Measurements from ENCODE around the gene TEAD3.

DNA sequence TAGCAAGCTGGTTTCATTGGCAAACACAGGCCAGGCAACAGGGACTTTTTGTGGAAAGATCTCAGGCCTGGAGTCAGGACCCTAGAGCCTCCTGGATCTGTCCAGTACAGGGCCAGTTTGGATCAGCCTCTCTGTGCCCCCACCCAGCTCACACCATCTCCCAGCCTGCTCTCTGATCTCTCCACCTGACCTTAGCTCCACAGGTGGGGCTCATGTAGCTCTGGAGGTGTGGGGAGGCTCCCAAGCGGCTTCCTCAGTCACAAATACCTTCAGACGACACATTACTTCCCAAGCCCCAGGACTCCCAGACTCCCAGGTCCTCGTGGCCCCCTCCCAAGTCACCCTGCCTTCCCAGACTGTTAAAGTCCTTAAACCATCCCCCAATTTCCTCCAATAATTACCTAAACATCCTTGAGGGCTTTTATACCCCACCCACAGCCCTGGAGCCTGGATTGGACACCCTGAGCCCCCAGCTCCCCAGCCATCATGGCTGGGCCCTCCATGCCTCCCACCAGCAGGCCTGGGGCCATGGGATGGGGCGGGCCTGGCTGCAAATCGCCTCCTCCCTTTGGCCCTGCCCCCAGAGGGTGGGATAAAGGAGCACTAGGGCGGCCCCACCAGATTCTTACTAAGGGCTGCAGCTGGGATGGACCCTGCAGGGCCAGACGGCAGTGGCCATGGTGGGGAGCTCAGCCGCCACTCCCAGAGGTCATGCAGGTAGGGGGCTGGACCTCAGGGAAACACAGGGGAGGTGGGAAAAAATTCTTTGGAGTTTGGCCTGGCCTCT, 60.6 kb downstream of the TEAD3 start:
- no peak for TF ChIP-seq POLR2A (IDR thresholded peaks at IDR 0.05)
- TF ChIP-seq, protein P1, sequence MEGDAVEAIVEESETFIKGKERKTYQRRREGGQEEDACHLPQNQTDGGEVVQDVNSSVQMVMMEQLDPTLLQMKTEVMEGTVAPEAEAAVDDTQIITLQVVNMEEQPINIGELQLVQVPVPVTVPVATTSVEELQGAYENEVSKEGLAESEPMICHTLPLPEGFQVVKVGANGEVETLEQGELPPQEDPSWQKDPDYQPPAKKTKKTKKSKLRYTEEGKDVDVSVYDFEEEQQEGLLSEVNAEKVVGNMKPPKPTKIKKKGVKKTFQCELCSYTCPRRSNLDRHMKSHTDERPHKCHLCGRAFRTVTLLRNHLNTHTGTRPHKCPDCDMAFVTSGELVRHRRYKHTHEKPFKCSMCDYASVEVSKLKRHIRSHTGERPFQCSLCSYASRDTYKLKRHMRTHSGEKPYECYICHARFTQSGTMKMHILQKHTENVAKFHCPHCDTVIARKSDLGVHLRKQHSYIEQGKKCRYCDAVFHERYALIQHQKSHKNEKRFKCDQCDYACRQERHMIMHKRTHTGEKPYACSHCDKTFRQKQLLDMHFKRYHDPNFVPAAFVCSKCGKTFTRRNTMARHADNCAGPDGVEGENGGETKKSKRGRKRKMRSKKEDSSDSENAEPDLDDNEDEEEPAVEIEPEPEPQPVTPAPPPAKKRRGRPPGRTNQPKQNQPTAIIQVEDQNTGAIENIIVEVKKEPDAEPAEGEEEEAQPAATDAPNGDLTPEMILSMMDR (IDR thresholded peaks at IDR 0.05): no peak
- no peak for TF ChIP-seq POLR2AphosphoS5 (IDR thresholded peaks at IDR 0.05)
